Tibial nerve (tissue), 4 donors: ENCODE data around the gene NSA2.

Experiments
- EP300 ChIP-seq, 2 donors: sonication (generic); formaldehyde crosslinking; IDR thresholded peaks; one replicate each; pipeline ENCODE4 v1.6.1; 2017; ENCODE audit warnings: antibody characterized with exemption in 2 of 2, mild to moderate bottlenecking in 1 of 2
- POLR2A ChIP-seq, 2 donors: fragments of 450-650 bp; IDR thresholded peaks; one replicate each; pipeline ENCODE4 v1.6.1; 2017; ENCODE audit warnings: antibody characterized with exemption in 2 of 2, mild to moderate bottlenecking in 2 of 2, moderate library complexity in 2 of 2
- TF ChIP-seq, protein P1 (sequence below), 5 experiments: fragments of 200-600 bp in 3 of 5; fragments of 450-650 bp in 2 of 5; sonication (generic) in 3 of 5; IDR thresholded peaks; one replicate each; pipeline ENCODE4 v1.5.1; 2016 to 2019; ENCODE audit warnings: antibody characterized with exemption in 5 of 5, mild to moderate bottlenecking in 3 of 5, moderate library complexity in 2 of 5

DNA sequence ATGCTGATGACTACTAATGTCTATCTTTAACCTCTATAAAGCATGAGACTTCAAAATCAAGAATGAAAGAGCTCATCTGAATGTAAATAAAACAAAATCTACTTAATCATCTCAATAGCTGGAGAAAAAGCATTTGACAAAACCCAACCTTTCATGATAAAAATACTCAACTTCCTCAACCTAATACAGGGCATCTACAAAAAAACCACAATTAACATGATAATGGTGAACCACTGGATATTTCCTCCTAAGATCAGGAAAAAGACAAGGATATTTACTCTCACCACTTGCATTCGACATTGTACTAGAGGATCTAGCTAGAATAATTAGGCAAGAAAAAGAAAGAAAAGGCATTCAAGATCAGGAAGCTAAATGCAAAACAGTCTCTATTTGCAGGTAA, 49.8 kb downstream of the NSA2 start:
- TF ChIP-seq, protein P1, sequence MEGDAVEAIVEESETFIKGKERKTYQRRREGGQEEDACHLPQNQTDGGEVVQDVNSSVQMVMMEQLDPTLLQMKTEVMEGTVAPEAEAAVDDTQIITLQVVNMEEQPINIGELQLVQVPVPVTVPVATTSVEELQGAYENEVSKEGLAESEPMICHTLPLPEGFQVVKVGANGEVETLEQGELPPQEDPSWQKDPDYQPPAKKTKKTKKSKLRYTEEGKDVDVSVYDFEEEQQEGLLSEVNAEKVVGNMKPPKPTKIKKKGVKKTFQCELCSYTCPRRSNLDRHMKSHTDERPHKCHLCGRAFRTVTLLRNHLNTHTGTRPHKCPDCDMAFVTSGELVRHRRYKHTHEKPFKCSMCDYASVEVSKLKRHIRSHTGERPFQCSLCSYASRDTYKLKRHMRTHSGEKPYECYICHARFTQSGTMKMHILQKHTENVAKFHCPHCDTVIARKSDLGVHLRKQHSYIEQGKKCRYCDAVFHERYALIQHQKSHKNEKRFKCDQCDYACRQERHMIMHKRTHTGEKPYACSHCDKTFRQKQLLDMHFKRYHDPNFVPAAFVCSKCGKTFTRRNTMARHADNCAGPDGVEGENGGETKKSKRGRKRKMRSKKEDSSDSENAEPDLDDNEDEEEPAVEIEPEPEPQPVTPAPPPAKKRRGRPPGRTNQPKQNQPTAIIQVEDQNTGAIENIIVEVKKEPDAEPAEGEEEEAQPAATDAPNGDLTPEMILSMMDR (IDR thresholded peaks at IDR 0.05) = no peak
- no peak for TF ChIP-seq POLR2A (IDR thresholded peaks at IDR 0.05)
- no peak for TF ChIP-seq EP300 (IDR thresholded peaks at IDR 0.05)
